ENCODE results near the gene GLI2.

The GLI2 gene

GRCh38 chr2:120763931-120764330 is 28.3 kb downstream of the GLI2 start (continued):
- TF ChIP-seq ZNF280C (tag by site-specific recombination; IDR thresholded peaks at IDR 0.05) (no peak), ZNF785 (tag by site-specific recombination; IDR thresholded peaks at IDR 0.05) (no peak), ZNF76 (tag by site-specific recombination; IDR thresholded peaks at IDR 0.05; ENCODE audit: borderline replicate concordance, low read depth) (no peak), ZXDB (tag by site-specific recombination; IDR thresholded peaks at IDR 0.05) (no peak), ZNF629 (tag by site-specific recombination; IDR thresholded peaks at IDR 0.05) (no peak), ZNF513 (tag by site-specific recombination; IDR thresholded peaks at IDR 0.05) (no peak), ZNF768 (tag by site-specific recombination; IDR thresholded peaks at IDR 0.05) (no peak), MEIS1 (CRISPR knock-in tag; IDR thresholded peaks at IDR 0.05; ENCODE audit: borderline replicate concordance) (no peak), ZBTB49 (tag by site-specific recombination; IDR thresholded peaks at IDR 0.05; ENCODE audit: low read depth) (no peak)

GRCh38 chr2:120764492-120764891 is 28.8 kb downstream of the GLI2 start:
- TF ChIP-seq ZNF837 (tag by site-specific recombination; IDR thresholded peaks at IDR 0.05), result no peak
- no peak for TF ChIP-seq AEBP2 (tag by site-specific recombination; IDR thresholded peaks at IDR 0.05; ENCODE audit: borderline replicate concordance)
- TF ChIP-seq ZNF664 (tag by site-specific recombination; IDR thresholded peaks at IDR 0.05), result no peak
- TF ChIP-seq GLI4 (tag by site-specific recombination; IDR thresholded peaks at IDR 0.05), result no peak
- TF ChIP-seq TRIM28 (IDR thresholded peaks at IDR 0.05; ENCODE audit: borderline replicate concordance, low read length), result no peak
- no peak for TF ChIP-seq SP2 (tag by site-specific recombination; IDR thresholded peaks at IDR 0.05)
- no peak for TF ChIP-seq KLF10 (tag by site-specific recombination; IDR thresholded peaks at IDR 0.05)
- TF ChIP-seq ZNF184 (tag by site-specific recombination; IDR thresholded peaks at IDR 0.05), result no peak
- TF ChIP-seq ZNF211 (tag by site-specific recombination; IDR thresholded peaks at IDR 0.05; ENCODE audit: low read depth), result no peak
- no peak for TF ChIP-seq ZNF169 (tag by site-specific recombination; IDR thresholded peaks at IDR 0.05)
- TF ChIP-seq ZNF157 (tag by site-specific recombination; IDR thresholded peaks at IDR 0.05), result no peak
- TF ChIP-seq HOXA7 (CRISPR knock-in tag; IDR thresholded peaks at IDR 0.05; ENCODE audit: borderline replicate concordance), result no peak
- TF ChIP-seq ZNF626 (tag by site-specific recombination; IDR thresholded peaks at IDR 0.05), result no peak
- no peak for TF ChIP-seq ZNF549 (tag by site-specific recombination; IDR thresholded peaks at IDR 0.05)
- no peak overlapping the region for H3K27ac ChIP-seq (ENCODE audit: extremely low read depth, low read depth, low read length)
- POLR2A ChIA-PET, result interaction anchor here (0.8 to 2.8 kb wide), 2 partner anchors 9 to 27 kb away, joined by 3 to 8 read pairs; no protein-coding TSS in a partner anchor
- no peak overlapping the region for H3K4me3 ChIP-seq (ENCODE audit: low read depth, low read length)
- peaks cover 4% of the 10 kb centered on the region; the same call in 1 of the 2 replicates for H3K4me1 ChIP-seq (ENCODE audit: control insufficient read depth, insufficient read depth, low read length)
- H3K9me3 ChIP-seq (ENCODE audit: control insufficient read depth, insufficient read depth, low read depth, low read length), result no peaks in the 10 kb centered on the region
- H3K36me3 ChIP-seq (ENCODE audit: control insufficient read depth in 2 of 2, insufficient read depth in 1 of 2, low read length in 2 of 2), result no peaks in the 10 kb centered on the region
- CTCF ChIA-PET, result interaction anchor here (0.6 to 1.7 kb wide), 3 partner anchors 16 to 1733 kb away, joined by 3 read pairs; no protein-coding TSS in a partner anchor
